ENCODE data around the gene SNAP25. TPM values are rescaled to one million over a fixed set of nuclear protein-coding genes. Genes with fewer than 3 reads are reported as not detected.

SNAP25 gene
- total RNA-seq, 1 donor from 2014 or later = 0.22 TPM

GRCh38 chr20:10276878-10277580 is 58.4 kb downstream of the SNAP25 start:
- Histone ChIP-seq H3K4me3 (no peak overlapping the region), H3K27ac (replicated peaks) (no peak overlapping the region), H3K27me3 (ENCODE audit: low read depth) (peaks cover 37% of the 10 kb centered on the region), H3K4me1 (no peaks in the 10 kb centered on the region), H3K9me3 (replicated peaks) (no peaks in the 10 kb centered on the region), H3K36me3 (no peaks in the 10 kb centered on the region)
- DNase-seq = no peak
- TF ChIP-seq CTCF (IDR thresholded peaks at IDR 0.05; ENCODE audit: borderline replicate concordance) = no peak
- intact Hi-C loops (cut with micrococcal nuclease) = no loop called here

GRCh38 chr20:10277616-10278015 is 59.0 kb downstream of the SNAP25 start:
- Histone ChIP-seq H3K27ac (replicated peaks) (no peak overlapping the region), H3K4me1 (no peaks in the 10 kb centered on the region), H3K9me3 (replicated peaks) (no peaks in the 10 kb centered on the region), H3K27me3 (ENCODE audit: low read depth) (peaks cover 37% of the 10 kb centered on the region), H3K4me3 (no peak overlapping the region), H3K36me3 (no peaks in the 10 kb centered on the region)
- intact Hi-C loops (cut with micrococcal nuclease) = no loop called here
- no peak for DNase-seq
- TF ChIP-seq CTCF (IDR thresholded peaks at IDR 0.05; ENCODE audit: borderline replicate concordance) = no peak

GRCh38 chr20:10278412-10278811 is 59.8 kb downstream of the SNAP25 start:
- Histone ChIP-seq H3K27me3 (ENCODE audit: low read depth) (peaks cover 37% of the 10 kb centered on the region), H3K4me1 (no peaks in the 10 kb centered on the region), H3K36me3 (no peaks in the 10 kb centered on the region), H3K4me3 (no peak overlapping the region), H3K9me3 (replicated peaks) (no peaks in the 10 kb centered on the region), H3K27ac (replicated peaks) (no peak overlapping the region)
- no peak for DNase-seq
- TF ChIP-seq CTCF (IDR thresholded peaks at IDR 0.05; ENCODE audit: borderline replicate concordance) = no peak
- intact Hi-C loops (cut with micrococcal nuclease) = no loop called here

GRCh38 chr20:10280018-10280908 is 61.6 kb downstream of the SNAP25 start:
- peaks cover 37% of the 10 kb centered on the region for H3K27me3 ChIP-seq (ENCODE audit: low read depth)
- intact Hi-C loops (cut with micrococcal nuclease) = no loop called here
- no peak overlapping the region for H3K27ac ChIP-seq (replicated peaks)
- H3K9me3 ChIP-seq (replicated peaks) = no peaks in the 10 kb centered on the region
- no peak overlapping the region for H3K4me3 ChIP-seq
- no peak for TF ChIP-seq CTCF (IDR thresholded peaks at IDR 0.05; ENCODE audit: borderline replicate concordance)
- no peak for DNase-seq
- H3K36me3 ChIP-seq = no peaks in the 10 kb centered on the region
- H3K4me1 ChIP-seq = no peaks in the 10 kb centered on the region

- Histone ChIP-seq H3K9me3 (replicated peaks) (no peaks in the 10 kb centered on the region), H3K36me3 (no peaks in the 10 kb centered on the region), H3K4me3 (no peak overlapping the region), H3K4me1 (no peaks in the 10 kb centered on the region), H3K27ac (replicated peaks) (no peak overlapping the region), H3K27me3 (ENCODE audit: low read depth) (peaks cover 27% of the 10 kb centered on the region)
- DNase-seq = no peak
- TF ChIP-seq CTCF (IDR thresholded peaks at IDR 0.05; ENCODE audit: borderline replicate concordance) = no peak
- intact Hi-C loops (cut with micrococcal nuclease) = no loop called here
Observed at GRCh38 chr20:10281911-10282310, 63.3 kb downstream of the SNAP25 start.

All from left ventricle myocardium inferior (tissue), 1 donor.